T1000 (cell line): ENCODE results near the gene FAM180B.
A peak's percentile ranks its signal among the peaks of the same experiment; 100 is the strongest.
"Not testable (repeated sequence)": the region's sequence is repeated elsewhere in the genome, so short reads cannot be mapped to it uniquely, and the experiment has no call there.

Source experiments
- DNase-seq: peaks from one replicate; lab custom pipeline; 2025; ENCODE audit warnings: mixed read lengths; lab: John Stamatoyannopoulos, UW

The FAM180B gene, protein sequence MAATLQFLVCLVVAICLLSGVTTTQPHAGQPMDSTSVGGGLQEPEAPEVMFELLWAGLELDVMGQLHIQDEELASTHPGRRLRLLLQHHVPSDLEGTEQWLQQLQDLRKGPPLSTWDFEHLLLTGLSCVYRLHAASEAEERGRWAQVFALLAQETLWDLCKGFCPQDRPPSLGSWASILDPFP

DNA sequence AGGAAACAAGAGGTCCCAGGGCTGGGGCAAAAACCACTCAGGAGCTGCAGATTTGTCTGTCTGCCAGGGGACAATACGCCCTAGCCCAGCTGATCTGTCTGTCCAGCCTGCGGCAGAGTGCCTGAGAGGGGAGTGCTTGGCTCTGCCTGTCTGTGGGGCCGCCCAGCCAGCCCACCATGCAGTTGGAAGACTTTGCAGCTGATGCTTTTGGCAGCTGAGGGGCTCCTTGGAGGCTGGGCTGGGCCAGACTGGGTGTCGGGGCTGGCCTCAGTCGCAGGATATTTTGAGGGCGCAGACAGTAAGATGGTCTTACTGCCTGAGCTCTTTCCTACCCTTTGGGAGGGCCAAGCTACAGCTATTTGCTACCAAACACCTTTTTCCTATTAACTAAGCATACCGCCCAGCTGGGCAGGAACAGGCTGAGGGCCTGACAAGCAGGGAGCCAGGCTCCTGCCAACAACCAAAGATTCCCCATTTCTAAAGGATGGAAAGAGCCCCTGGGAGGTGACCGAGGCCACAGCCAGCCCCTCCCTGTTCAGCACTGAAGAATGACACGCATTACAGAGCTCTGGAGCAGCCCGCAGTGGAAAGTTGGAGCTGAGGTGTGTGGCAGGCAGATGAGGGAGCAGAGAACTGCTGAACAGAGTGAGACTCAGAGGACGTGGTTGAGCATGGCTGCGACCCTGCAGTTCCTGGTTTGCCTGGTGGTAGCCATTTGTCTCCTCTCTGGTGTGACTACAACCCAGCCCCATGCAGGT, at the start of gene FAM180B:
FAM180B (plus strand) TSS at position 581 of the 758 bp plus-strand sequence; CDS start at position 672, 91 bp downstream.
- DNase-seq, result no peak

DNA sequence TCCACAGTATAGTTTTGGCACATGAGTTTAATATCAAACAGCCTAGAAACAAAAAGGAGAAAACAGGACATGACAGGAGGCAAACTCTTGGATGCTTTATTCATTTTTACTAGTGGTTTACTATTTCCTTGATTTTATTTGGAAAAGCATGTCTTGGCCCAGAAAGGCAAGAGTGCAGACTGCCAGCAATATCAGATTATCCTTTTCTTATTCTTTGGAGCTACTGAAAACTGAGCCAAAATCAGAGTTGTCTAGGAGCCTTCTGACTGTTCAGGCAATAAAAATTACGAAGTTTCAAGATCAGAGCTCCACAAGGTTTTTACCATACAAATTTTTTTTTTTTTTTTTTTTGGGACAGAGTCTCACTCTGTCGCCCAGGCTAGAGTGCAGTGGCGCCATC, 49.6 kb upstream of the FAM180B start:
- no peak for DNase-seq

DNA sequence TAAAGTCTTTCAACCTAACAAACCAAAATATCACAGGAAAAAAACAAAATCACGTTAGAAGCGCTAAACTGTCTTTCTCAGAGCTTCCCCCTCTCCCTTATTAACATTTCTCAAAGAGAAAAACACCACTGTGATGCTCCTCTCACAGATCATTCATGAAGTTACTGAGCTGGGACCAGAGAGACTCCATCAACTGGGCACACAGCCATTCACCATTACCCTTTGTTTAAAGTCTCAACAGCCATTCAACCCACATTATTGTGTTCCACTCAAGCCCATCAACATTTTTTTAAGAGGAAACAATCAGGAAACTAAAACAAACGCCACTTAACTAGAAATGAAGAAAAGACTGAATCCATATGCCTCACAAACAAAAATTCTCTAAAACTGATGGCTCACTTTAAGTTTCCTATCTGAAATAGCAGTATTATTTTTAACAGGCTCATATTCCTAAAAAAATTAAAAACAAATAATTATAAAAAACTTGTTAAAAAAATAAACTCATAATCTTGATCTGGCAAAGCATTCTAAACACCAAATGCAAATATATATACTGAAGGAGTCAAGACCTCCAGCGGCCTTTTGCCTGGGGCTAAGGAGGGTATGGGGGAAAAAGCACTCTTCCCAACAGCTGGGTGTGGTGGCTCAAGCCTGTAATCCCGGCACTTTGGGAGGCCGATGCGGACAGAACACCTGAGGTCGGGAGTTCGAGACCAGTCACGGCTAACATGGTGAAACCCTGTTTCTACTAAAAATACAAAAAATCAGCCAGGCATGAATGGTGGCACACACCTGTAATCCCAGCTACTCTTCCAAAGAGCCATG, 47.5 kb upstream of the FAM180B start:
- no peak for DNase-seq

DNA sequence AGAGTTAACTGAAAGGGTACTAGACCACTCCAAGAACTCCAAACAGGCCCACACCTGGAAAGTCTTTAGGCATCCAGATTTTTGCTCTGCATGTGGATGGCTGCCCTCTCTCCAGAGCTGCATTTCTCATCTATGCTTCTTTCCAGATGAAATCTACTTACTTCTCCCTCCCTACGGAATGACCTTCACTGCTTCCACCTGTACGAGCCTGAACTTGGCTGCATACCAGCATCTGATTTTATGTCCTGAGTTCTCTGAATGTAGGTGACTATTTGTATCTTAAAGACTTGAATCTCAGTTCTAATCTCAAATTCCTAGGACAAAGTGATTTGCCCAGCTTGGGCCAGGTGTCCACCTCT, 46.8 kb upstream of the FAM180B start:
- DNase-seq, result no peak

DNA sequence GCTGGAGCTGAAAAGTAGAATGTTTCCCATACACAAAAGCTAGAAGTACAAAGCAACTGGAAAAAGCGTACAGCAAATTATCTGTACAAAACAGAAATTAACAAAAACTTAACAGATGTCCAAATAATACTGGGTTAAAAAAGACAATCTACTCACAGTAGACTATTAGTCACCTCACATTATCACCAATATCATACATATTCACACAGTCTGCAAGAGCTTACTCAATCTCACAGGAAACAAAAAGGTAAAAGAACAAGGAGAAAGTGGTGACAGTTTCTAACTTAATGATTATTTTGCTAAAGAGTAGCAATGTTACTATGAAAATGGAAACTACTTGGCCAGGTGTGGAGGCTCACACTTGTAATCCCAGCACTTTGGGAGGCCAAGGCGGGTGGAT, 45.4 kb upstream of the FAM180B start:
- no peak for DNase-seq

DNA sequence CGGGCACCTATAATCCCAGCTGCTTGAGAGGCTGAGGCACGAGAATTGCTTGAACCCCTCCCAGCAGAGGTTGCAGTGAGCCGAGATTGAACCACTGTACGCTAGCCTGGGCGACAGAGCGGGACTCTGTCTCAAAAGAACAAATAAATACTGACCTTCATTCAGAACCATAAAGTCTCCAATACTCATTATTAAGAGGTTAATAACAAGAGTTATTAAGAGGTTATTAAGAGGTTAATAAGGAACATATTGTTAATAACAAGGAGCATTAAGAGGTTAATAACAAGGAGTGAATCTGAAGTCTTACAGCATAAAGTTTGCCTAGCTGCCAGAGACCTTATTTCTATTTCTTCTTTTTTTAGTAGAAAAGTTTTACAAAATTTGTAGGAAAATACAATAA, 41.2 kb upstream of the FAM180B start:
- no peak for DNase-seq

DNA sequence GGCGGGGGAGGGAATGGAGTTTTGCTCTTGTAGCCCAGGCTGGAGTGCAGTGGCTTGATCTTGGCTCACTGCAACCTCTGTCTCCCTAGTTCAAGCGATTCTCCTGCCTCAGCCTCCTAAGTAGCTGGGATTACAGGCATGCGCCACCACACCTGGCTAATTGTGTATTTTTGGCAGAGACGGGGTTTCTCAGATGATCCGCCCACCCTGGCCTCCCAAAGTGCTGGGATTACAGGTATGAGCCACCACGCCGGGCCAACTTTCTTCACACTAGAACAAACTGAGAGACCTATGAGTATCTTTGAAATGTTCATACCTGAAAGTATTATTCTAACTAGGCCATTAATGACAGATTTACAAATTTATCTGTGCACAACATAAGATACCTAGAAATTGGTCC, 40.2 kb upstream of the FAM180B start:
- DNase-seq, result not testable (repeated sequence)

DNA sequence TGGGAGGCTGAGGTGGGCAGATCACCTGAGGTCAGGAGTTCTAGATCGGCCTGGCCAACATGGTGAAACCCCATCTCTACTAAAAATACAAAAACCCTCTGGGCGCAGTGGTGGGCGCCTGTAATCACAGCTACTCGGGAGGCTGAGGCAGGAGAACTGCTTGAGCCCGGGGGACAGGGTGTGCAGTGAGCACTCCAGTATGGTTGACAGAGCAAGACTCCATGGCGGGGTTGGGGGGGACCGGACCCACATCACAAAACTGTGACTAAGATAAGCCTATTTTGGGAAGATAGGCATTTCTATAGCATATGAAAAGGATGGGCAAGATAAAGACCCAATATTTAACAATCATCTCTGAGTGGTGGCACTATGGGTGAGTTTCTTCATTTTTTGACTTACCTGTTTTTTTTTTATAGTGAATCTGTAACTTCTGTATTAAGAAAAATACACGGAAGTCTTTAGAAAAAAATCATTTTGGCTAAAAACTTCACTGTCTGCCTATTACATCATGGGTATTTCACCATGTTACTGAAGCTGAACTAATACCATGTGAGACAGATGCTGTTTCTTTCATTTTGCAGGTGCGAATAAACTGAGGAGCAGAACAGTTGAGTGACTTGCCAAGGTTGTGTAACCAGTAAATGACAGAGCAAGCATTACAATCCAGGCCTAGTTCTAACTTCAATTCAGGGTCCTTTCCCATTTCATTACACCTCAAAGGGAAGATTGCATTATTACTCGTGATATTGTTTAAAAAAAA, 36.0 kb upstream of the FAM180B start:
- DNase-seq, result no peak

DNA sequence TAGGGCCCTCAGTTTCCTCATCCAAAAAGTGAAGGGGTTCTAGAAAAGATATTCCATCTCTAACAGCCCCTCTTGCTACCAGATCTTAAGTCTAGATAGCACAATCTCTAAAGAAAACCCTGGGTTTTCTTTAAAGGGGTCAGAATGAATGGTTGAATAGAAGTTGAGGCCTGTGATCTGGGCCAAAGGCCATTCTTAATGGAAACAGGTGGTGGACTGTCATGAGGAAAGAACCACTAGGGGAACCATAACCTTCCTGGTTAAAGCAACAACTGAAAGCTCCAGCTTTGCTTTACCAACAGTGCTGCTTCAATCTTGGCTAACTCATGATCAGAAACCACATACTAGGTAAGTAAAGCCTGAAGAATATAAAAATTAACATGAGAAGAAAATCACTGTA, 35.4 kb upstream of the FAM180B start:
- DNase-seq, result no peak

DNA sequence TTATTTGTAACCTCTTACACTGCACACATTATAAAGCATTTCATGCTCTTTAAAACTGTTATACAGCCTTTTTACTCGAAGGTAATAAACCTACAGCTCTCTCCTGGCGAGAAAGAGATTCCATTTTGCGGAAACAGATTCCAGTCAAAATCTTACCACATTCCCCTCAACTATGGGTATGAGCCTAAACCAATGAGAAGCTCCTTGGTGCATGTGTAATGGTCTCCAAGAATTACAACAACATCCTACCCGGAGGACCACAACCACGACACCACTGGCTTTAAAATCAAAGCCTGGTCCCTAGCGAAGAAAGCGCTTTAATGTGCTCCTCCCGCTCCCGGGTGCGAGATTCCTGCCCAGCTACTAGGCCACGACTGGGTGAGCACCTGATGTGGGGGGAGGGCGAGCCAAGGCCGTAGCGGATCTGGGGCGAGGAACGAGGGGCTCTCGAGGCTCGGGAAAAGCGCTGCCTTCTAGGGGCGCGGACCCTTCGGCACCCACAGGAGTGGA, 34.4 kb upstream of the FAM180B start:
- no peak for DNase-seq

DNA sequence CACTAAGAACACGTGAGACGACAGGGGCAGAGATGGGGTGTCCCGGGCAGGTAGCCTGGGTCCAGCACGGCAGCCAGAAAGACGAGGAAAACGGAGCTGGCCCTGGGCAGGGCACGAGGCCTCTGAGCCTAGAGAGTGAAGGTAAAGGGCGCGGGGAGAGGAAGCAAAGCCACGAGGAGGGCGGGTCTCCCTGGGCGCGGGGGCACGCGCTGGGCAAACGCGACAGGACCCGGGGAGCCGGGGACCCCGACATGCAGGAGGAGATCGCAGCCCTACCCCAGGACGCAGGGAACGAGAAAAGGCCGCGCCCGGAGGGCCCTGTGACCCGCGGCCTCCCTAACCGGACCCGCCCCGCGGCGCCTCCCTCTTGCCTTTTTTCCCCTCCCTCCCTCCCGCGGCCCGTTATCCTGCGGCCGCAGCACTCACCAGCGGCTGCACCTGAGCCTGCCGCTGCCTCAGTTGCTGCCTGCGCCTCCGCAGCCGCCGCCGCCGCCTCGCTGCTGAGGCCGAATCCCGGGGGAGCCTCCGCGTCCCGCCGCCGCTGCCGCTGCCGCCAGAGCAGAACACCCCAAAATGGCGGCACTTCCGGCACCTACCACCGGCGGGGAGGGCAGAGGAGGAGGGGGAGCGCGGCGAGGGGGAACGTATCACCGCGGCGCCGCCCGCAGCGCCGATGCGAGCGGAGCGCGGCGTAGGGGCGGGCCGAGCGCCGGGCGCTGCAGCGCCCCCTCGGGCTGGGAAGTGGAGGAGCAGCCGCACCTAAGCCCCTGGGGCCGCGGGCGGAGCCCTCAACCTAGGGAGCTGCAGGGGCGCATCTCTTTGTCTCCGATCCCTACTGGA, 33.7 kb upstream of the FAM180B start, which contains the start of gene CELF1:
CELF1 (minus strand) TSS at position 567 of the 840 bp plus-strand sequence. CDS start 53,609 bp downstream, outside the sequence.
- peak; percentile 72 for DNase-seq

DNA sequence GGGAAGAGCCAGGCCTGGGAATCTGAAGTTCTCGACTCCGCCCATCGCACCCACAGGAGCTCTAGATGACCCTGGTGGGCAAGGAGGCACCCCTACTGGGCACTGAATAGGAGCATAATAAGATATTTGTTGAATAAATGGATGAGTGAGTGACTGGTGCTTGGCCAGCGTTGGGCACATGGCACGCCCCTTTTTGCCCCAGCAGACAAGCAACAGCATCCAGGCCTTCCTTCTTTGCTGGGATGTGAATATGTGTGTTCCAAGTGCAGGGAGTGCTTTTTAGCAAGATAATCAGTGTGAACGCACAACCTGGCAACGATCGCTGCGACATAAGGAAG, 33.1 kb upstream of the FAM180B start:
- no peak for DNase-seq

DNA sequence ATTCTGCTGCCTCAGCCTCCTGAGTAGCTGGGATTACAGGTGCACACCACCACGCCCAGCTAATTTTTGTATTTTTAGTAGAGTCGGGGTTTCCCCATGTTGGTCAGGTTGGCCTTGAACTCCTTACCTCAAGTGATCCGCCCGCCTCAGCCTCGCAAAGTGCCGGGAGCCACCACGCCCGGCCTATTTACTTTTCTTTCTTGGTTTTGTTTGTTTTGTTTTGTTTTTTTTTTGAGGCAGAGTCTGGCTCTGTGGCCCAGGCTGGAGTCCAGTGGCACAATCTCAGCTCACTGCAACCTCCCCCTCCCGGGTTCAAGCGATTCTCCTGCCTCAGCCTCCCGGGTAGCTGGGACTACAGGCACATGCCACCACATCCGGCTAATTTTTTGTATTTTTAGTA, 29.5 kb upstream of the FAM180B start:
- DNase-seq, result not testable (repeated sequence)

DNA sequence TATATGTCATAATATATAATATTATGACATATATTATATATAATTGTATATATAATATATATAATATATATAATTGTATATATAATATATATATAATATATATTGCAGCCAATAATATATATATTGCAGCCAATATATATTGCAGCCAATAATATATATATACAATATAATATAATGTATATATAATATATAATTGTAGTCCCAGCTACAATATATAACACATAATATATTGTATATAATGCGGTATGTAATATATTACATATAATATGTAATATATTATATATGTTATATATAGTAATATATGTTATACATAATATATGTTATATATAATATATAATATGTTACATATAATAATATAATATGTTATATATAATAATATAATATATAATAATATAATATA, 27.8 kb upstream of the FAM180B start:
- DNase-seq, result no peak

DNA sequence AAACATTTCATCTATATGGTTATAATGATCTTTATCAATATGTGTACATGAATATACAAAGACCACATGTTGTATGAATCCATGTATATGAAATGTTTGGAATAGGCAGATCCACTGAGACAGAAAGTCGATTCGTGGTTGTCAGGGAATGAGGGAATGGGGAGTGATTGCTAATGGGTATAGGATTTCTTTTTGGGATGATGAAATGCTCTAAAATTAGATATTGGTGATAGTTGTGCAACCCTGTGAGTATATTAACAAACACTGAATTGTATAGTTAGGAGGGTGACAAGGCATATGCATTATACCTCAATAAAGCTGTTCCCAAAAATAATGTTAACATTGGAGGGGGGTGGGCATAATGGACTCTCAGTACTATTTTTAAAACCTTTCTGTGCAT, 26.1 kb upstream of the FAM180B start:
- DNase-seq, result no peak

DNA sequence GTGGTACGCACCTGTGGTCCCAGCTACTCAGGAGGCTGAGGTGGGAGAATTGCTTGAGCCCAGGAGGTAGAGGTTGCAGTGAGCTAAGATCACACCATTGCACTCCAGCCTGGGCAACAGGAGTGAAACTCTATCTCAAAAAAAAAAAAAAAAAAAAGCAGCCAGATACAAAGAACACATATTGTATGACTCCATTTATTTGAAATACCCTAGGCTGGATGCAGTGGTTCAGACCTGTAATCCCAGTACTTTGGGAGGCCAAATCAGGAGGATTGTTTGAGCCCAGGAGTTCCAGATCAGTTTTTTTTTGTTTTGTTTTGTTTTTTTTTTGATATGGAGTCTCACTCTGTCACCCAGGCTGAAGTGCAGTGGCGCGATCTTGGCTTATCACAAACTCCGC, 24.1 kb upstream of the FAM180B start:
- DNase-seq, result not testable (repeated sequence)

DNA sequence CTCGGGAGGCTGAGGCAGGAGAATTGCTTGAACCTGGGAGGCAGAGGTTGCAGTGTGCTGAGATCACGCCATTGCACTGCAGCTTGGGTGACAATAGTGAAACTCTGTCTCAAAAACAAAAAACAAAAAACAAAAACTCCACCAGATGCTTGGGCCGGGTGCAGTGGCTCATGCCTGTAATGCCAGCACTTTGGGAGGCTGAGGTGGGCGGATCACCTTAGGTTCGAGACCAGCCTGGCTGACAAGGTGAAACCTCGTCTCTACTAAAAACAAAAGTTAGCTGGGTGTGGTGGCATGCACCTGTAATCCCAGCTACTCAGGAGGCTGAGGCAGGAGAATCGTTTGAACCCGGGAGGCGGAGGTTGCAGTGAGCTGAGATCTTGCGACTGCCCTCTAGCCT, 22.1 kb upstream of the FAM180B start:
- not testable (repeated sequence) for DNase-seq

DNA sequence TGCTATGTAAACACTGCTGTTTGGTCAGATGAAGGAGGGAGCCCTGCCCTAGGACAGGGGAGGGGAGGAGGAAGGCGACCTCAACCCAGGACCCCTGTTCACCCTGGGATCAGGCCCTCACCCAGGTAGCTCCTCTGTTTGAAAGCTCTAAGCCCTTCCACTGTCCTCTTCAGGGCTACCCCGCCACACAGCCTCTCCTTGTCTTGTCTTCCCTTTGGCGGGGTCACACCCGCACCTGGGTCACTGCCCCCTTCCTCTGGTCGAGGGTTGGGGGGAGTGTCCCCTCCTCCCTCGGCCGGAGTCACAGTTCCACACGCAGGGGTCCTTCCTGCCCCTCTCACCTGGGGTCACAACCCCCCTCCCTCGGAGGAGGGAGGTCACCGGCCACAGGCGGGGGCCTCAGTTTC, 21.5 kb upstream of the FAM180B start:
- DNase-seq, result no peak

DNA sequence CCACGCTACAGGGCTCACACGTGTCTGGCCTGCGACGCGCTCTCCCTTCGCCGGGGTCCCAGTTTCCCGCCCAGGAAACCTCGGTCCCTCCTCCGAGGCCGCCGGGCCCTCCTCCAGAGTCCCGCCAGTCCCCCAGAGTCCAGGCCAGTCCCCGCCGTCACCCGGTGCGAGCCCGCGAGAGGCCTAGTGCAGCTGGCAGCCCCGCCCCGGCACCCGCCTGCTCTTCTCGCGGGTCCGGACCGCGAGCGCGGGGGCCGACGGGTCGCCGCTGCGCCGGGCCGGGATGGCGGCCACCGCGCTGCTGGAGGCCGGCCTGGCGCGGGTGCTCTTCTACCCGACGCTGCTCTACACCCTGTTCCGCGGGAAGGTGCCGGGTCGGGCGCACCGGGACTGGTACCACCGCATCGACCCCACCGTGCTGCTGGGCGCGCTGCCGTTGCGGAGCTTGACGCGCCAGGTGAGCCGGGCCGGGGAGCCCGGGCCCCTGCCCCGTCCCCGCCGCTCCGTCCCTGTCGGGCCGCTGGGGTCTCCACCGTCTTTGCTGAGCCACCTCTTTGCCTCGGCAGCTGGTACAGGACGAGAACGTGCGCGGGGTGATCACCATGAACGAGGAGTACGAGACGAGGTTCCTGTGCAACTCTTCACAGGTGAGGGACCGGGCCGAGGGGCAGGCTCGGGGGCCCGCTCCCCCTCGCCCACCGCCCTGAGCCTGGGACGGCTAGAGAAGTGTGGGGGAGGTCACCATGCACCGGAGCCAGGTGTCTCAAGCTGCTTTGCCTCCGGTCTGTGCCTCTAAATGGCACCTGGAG, 20.9 kb upstream of the FAM180B start, which contains the start of gene PTPMT1:
PTPMT1 (plus strand) TSS at position 260 of the 809 bp plus-strand sequence; CDS start at position 284, 24 bp downstream.
- peak; percentile 21 for DNase-seq

DNA sequence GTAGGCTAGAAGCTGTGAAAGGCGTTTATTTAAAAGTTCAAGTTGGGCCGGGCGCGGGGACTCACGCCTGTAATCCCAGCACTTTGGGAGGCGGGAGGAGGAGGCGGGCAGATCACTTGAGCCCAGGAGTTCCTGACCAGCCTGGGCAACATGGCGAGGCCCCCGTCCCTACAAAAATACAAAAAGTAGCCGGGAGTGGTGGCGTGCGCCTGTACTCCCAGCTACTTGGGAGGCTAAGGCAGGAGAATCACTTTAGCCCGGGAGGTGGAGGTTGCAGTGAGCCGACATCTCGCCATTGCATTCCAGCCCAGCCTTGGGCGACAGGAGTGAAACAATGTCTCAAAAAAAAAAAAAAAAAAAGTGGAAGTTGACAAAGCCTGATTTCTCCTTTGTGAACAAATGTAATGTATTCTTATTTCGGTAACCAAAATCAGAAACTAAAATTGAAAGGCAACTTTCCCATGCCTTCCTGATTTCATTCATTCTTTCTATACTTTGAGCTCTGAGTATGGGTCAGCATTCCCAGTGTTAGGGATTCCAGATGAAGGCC, 20.3 kb upstream of the FAM180B start:
- no peak for DNase-seq
